Endothelial cell of umbilical vein (primary cell): ENCODE measurements around the gene ABCC4. TPM values are rescaled to one million over a fixed set of nuclear protein-coding genes. Genes with fewer than 3 reads are reported as not detected.

Source experiments
- BruUV-seq: library from RNA; stranded (reverse); fragments of 400-500 nt; replicated peaks from 2 replicates; lab custom pipeline; 2021; lab: Mats Ljungman, UMichigan
- CTCF ChIA-PET: fragments of 300-600, 350-600 bp; sonication (Branson Sonifier 250); formaldehyde crosslinking; loops from one replicate; lab custom pipeline; 2021; ENCODE audit warnings: antibody characterized with exemption, inconsistent platforms; lab: Charles Lee
- POLR2A ChIA-PET: fragments of 300-600, 350-600 bp; sonication (Branson Sonifier 250); formaldehyde crosslinking; loops from one replicate; lab custom pipeline; 2021; ENCODE audit warnings: antibody characterized with exemption, inconsistent platforms; lab: Charles Lee
- DNase-seq: peaks from one replicate; pipeline ENCODE4 v3.0.0-alpha.2; 2011; ENCODE audit warnings: low read depth, low spot score
- FAIRE-seq: peaks from 2 replicates; lab custom pipeline; 2011; peaks lifted over from hg19 to GRCh38; lab: Jason Lieb, UNC
- H2AFZ ChIP-seq: 2 replicates; pipeline ENCODE4 v1.6.0; 2012; ENCODE audit warnings: low read depth, low read length, control low read depth, inconsistent platforms
- H3K27ac ChIP-seq: 2 replicates; pipeline ENCODE4 v1.5.1; 2011; ENCODE audit warnings: low read depth, mild to moderate bottlenecking, control low read depth, low read length, moderate library complexity; ENCODE audit not compliant: insufficient read depth
- H3K27me3 ChIP-seq, 2 experiments: 2 replicates each; pipeline versions ENCODE4 v1.6.0 to v1.6.1; 2011; ENCODE audit warnings: low read length in 2 of 2, mixed read lengths in 1 of 2; ENCODE audit not compliant: control insufficient read depth in 2 of 2, insufficient read depth in 2 of 2
- H3K36me3 ChIP-seq, 2 experiments: 2 replicates in 1 of 2; 3 replicates in 1 of 2; pipeline ENCODE4 v1.5.1; 2011; ENCODE audit warnings: low read length in 2 of 2, mild to moderate bottlenecking in 1 of 2, moderate library complexity in 1 of 2; ENCODE audit not compliant: control insufficient read depth in 2 of 2, insufficient read depth in 2 of 2; ENCODE audit errors: extremely low read depth in 1 of 2
- H3K4me1 ChIP-seq: 3 replicates; pipeline ENCODE4 v1.5.1; 2011; ENCODE audit warnings: mild to moderate bottlenecking, low read length; ENCODE audit not compliant: control insufficient read depth, insufficient read depth; ENCODE audit errors: extremely low read depth
- H3K4me2 ChIP-seq: 2 replicates; pipeline ENCODE4 v1.6.1; 2011; ENCODE audit warnings: low read length, control low read depth, mixed read lengths; ENCODE audit not compliant: insufficient read depth
- H3K4me3 ChIP-seq, 3 experiments: fragments of 200-600 bp in 1 of 3; sonication (generic), shearing (Covaris generic) in 1 of 3; replicated peaks in 1 of 3; 2 replicates each; pipeline ENCODE4 v1.5.1; 2011 to 2016; ENCODE audit warnings: control low read depth in 3 of 3, low read length in 3 of 3, mild to moderate bottlenecking in 2 of 3, inconsistent platforms in 1 of 3, low read depth in 1 of 3, moderate library complexity in 1 of 3; ENCODE audit not compliant: insufficient read depth in 1 of 3
- H3K79me2 ChIP-seq: 2 replicates; pipeline ENCODE4 v1.6.0; 2012; ENCODE audit warnings: low read length, inconsistent platforms; ENCODE audit not compliant: control insufficient read depth, insufficient read depth
- H3K9ac ChIP-seq: replicated peaks from 2 replicates; pipeline ENCODE3; 2011; ENCODE audit warnings: low read length, control low read depth; ENCODE audit not compliant: insufficient read depth; ENCODE audit errors: extremely low read depth
- H3K9me1 ChIP-seq: replicated peaks from 3 replicates; pipeline ENCODE4 v1.6.0; 2011; ENCODE audit warnings: mild to moderate bottlenecking, low read length; ENCODE audit not compliant: control insufficient read depth, insufficient read depth; ENCODE audit errors: extremely low read depth
- H3K9me3 ChIP-seq: replicated peaks from 2 replicates; pipeline ENCODE4 v1.5.1; 2012; ENCODE audit warnings: low read length, inconsistent platforms; ENCODE audit not compliant: control insufficient read depth, insufficient read depth
- H4K20me1 ChIP-seq: replicated peaks from 2 replicates; pipeline ENCODE3; 2011; ENCODE audit warnings: mild to moderate bottlenecking, low read length; ENCODE audit not compliant: control insufficient read depth, insufficient read depth; ENCODE audit errors: extremely low read depth
- EZH2 ChIP-seq: IDR thresholded peaks from 2 replicates; pipeline ENCODE4 v1.6.1; 2012; ENCODE audit warnings: borderline replicate concordance, low read depth, mild to moderate bottlenecking, moderate library complexity, low read length, inconsistent platforms; ENCODE audit not compliant: severe bottlenecking
- FOS ChIP-seq: IDR thresholded peaks from 2 replicates; pipeline ENCODE4 v1.6.1; 2011; ENCODE audit warnings: mild to moderate bottlenecking, low read length, moderate library complexity, borderline replicate concordance; ENCODE audit not compliant: insufficient read depth
- GATA2 ChIP-seq: IDR thresholded peaks from 2 replicates; pipeline ENCODE4 v1.7.0; 2011; ENCODE audit warnings: low read depth, mild to moderate bottlenecking, moderate library complexity, mixed read lengths, low read length; ENCODE audit not compliant: insufficient read length, insufficient read depth
- JUN ChIP-seq: IDR thresholded peaks from 2 replicates; pipeline ENCODE4 v1.6.1; 2011; ENCODE audit warnings: borderline replicate concordance, low read depth; ENCODE audit not compliant: insufficient read length, insufficient read depth
- MYC ChIP-seq: IDR thresholded peaks from one replicate; pipeline ENCODE4 v1.6.1; 2011; ENCODE audit warnings: mild to moderate bottlenecking, low read depth, low read length
- POLR2A ChIP-seq: IDR thresholded peaks from 2 replicates; pipeline ENCODE4 v1.6.1; 2012; ENCODE audit warnings: low read depth, mild to moderate bottlenecking, control low read depth, low read length
- POLR2AphosphoS5 ChIP-seq: IDR thresholded peaks from 2 replicates; pipeline ENCODE4 v1.6.1; 2012; ENCODE audit warnings: low read depth, mild to moderate bottlenecking, control low read depth, low read length, moderate library complexity; ENCODE audit not compliant: insufficient read depth
- dilution Hi-C: fragments of 300-500 bp; cut with MboI; formaldehyde crosslinking; loops from one replicate; pipeline ENCODE4 v1.15.0; 2019; ENCODE audit warnings: low sequenced_read_pairs; ENCODE audit not compliant: extremely low pct_ligation_motif_present
- intact Hi-C: fragments of 100-400 bp; cut with micrococcal nuclease; formaldehyde crosslinking; loops from one replicate; pipeline ENCODE4 v1.10.0; 2022
- polyA plus RNA-seq, 4 experiments: library from polyadenylated mRNA; depleted of rRNA in 3 of 4; stranded (reverse) in 3 of 4; unstranded in 1 of 4; fragments of >200 nt; gene quantifications; 2 replicates each; pipeline versions ENCODE4 v1.2.1 to v1.2.3, GENCODE V29; 2011 to 2012; ENCODE audit warnings: missing spikeins in 1 of 4
- total RNA-seq: library from RNA; stranded (reverse); gene quantifications from 2 replicates; pipeline ENCODE4 v1.2.3, GENCODE V29; 2021
- TF ChIP-seq, protein P1 (sequence below): IDR thresholded peaks from 2 replicates; pipeline ENCODE4 v1.6.1; 2011; ENCODE audit not compliant: insufficient read depth, insufficient read length
- TF ChIP-seq, protein P2 (sequence below), 2 donors: IDR thresholded peaks; 1 replicate in 1 of 2; 2 replicates in 1 of 2; pipeline ENCODE4 v1.5.1; 2011; ENCODE audit warnings: low read length in 2 of 2, mild to moderate bottlenecking in 2 of 2, moderate library complexity in 2 of 2, control low read depth in 1 of 2, inconsistent platforms in 1 of 2, low read depth in 1 of 2; ENCODE audit not compliant: insufficient read depth in 1 of 2; ENCODE audit errors: extremely low read depth in 1 of 2

Gene ABCC4
- total and polyA plus RNA-seq, 2 donors (not counting 3 experiments of a cell fraction or from before 2014, with no cell fraction given) = 9.2 to 15.9 TPM

DNA sequence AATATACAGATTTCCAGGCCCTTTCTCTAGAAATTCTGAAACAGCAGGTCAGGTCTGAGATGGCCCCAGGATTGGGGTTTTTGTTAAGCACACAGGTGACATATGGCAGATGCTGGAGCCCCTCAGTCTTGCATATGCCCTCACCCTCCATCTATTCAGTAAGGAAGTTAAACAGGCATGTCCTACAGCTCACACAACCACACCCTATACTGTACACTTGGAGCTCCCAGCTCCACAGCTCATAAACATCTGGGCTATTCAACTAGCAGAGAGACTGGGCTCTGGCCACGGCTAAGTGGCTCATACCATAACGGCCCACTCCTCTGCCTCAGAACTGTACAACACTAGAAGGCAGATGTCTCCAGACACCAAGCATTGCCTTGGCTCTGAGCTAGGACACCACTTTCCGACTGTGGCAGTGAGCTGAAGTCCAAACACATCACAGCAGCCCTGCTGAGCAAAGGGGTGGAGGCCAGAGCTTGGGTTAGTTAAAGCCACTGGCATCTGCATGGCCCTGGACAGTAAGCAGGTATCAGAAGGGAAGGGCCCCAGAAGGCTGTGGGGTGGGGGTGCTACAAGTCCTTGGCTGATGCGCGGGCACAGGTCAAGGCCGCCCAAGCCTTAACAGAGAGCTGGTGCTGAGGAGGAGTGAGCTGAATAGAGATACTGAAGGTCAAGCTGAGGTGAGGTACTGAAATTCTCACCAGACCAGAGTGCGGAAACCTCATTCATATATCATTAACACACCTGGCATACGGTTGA is 79.1 kb downstream of the ABCC4 start:
- no TSS peak for BruUV-seq
- dilution Hi-C loops (no loop called here), intact Hi-C loops (no loop called here)
- CTCF ChIA-PET = interaction anchor here (1.5 kb wide), 1 partner anchor 13 kb away, joined by 5 read pairs; no protein-coding TSS in a partner anchor
- no peaks in the 10 kb centered on the region for H3K79me2 ChIP-seq
- no peak overlapping the region for H3K9ac ChIP-seq
- no peak for DNase-seq
- H2AFZ ChIP-seq = no peak overlapping the region
- FAIRE-seq = no peak
- H3K9me1 ChIP-seq = no peaks in the 10 kb centered on the region
- H4K20me1 ChIP-seq = no peaks in the 10 kb centered on the region
- no peaks in the 10 kb centered on the region for H3K4me1 ChIP-seq
- no peaks in the 10 kb centered on the region for H3K9me3 ChIP-seq
- no peak overlapping the region for H3K27ac ChIP-seq
- POLR2A ChIA-PET = no interaction called here
- no peaks in the 10 kb centered on the region for H3K27me3 ChIP-seq
- TF ChIP-seq POLR2A (no peak), EZH2 (no peak), GATA2 (no peak), JUN (no peak), POLR2AphosphoS5 (no peak), MYC (no peak), FOS (no peak)
- TF ChIP-seq, protein P1, sequence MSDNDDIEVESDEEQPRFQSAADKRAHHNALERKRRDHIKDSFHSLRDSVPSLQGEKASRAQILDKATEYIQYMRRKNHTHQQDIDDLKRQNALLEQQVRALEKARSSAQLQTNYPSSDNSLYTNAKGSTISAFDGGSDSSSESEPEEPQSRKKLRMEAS = no peak
- TF ChIP-seq, protein P2, sequence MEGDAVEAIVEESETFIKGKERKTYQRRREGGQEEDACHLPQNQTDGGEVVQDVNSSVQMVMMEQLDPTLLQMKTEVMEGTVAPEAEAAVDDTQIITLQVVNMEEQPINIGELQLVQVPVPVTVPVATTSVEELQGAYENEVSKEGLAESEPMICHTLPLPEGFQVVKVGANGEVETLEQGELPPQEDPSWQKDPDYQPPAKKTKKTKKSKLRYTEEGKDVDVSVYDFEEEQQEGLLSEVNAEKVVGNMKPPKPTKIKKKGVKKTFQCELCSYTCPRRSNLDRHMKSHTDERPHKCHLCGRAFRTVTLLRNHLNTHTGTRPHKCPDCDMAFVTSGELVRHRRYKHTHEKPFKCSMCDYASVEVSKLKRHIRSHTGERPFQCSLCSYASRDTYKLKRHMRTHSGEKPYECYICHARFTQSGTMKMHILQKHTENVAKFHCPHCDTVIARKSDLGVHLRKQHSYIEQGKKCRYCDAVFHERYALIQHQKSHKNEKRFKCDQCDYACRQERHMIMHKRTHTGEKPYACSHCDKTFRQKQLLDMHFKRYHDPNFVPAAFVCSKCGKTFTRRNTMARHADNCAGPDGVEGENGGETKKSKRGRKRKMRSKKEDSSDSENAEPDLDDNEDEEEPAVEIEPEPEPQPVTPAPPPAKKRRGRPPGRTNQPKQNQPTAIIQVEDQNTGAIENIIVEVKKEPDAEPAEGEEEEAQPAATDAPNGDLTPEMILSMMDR (IDR thresholded peaks at IDR 0.05; ENCODE audit: extremely low read depth in 1 of 2, insufficient read depth in 1 of 2, low read depth in 1 of 2, low read length in 2 of 2) = no peak
- H3K4me3 ChIP-seq = no peak overlapping the region
- H3K36me3 ChIP-seq = no peaks in the 10 kb centered on the region
- H3K4me2 ChIP-seq = no peak overlapping the region
